ENCODE results near the gene PHETA1. TPM values are rescaled to one million over a fixed set of nuclear protein-coding genes. Genes with fewer than 3 reads are reported as not detected.

The PHETA1 gene
- total and polyA plus RNA-seq, 10 of the 15 experiments (the other 5 are each of a cell fraction or from before 2014, with no cell fraction given), result 0.02 to 1.3 (median 0.51) TPM; not detected in 1

DNA sequence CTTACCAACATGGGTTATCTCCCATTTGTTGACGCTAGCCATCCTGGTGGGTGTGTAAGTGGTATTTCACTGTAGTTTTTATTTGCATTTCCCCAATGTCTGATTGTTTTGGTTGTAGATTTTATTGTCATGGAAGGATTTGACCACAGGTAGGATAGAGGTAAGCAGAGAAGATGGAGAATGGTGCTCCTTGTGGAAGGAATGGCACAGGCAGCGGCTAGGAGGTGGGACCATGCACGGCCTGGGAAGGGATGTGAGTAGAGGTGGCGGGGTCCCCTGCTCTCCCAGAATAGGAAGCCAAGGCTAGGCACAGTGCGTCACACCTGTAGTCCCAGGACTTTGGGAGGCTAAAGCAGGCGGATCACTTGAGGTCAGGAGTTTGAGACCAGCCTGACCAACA lies 41.4 kb downstream of the PHETA1 start (continued):
- TF ChIP-seq SMC3 (IDR thresholded peaks at IDR 0.05; ENCODE audit: borderline replicate concordance, low read length) (no peak), ESRRA (IDR thresholded peaks at IDR 0.05; ENCODE audit: low read length) (no peak), TCF12 (IDR thresholded peaks at IDR 0.05; ENCODE audit: low read depth, low read length) (no peak), BHLHE40 (IDR thresholded peaks at IDR 0.05; ENCODE audit: borderline replicate concordance in 1 of 2, low read depth in 2 of 2, low read length in 1 of 2) (no peak), HSF1 (IDR thresholded peaks at IDR 0.05; ENCODE audit: low read depth, low read length) (no peak), SUZ12 (IDR thresholded peaks at IDR 0.05; ENCODE audit: unreplicated experiment) (no peak)

DNA sequence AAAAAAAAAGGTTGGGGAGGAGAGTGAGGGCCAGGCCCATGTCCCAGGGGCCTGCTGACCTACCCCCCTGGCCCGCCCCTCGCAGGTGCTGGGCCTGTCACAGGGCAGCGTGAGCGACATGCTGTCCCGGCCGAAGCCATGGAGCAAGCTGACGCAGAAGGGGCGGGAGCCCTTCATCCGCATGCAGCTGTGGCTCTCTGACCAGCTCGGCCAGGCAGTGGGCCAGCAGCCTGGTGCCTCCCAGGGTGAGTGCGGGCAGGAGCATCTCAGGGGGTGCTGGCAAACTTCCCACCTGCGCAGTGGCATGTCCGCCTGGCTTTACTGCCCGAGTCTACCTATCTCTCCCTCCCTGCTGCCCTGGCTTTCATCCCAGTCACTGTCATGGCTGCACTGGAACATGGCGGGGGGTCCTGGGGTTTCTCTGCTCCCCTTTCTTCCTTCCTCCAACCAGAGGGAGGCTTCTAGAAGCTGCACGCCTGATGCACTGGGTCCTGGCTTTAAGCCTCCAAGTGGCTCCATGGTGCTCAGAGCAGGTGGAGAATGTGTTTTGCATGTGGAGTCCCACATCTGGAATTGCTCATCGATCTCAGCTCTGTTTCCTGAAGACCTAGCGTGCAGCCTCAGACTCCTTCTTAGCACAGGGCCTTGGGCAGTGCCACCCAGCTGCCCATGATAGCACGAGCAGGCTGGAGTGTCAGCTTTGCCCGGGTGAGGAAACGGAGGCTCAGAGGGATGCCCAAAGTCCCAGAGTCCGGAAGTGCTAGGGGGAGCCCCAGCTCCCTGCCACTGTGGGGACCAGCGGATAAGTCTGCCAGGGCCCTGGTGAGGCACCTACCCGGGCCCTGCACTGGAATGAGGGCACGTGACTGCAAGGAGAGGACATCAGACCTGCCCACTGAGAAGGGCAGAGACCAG lies 46.3 kb downstream of the PHETA1 start:
- ATAC-seq (no peak), FAIRE-seq (no peak), DNase-seq (ENCODE audit: low read depth, low spot score) (no peak)
- H3K27me3 ChIP-seq (replicated peaks in 1 of 2; ENCODE audit: control insufficient read depth in 2 of 2, insufficient read depth in 2 of 2, low read length in 1 of 2), result no peaks in the 10 kb centered on the region
- H3K27ac ChIP-seq (ENCODE audit: control insufficient read depth, insufficient read depth), result no peak overlapping the region
- BruUV-seq (replicated peaks), result no TSS peak
- no peak overlapping the region for H3K4me3 ChIP-seq
- POLR2A ChIA-PET, result no interaction called here
- WGBS (ENCODE audit: insufficient coverage, insufficient replicate concordance, low lambda C conversion rate, missing lambda C conversion rate), result 53% methylated on average over 25 of the region's 25 CpGs
- H3K4me1 ChIP-seq (ENCODE audit: control insufficient read depth, insufficient read depth, low read length), result no peaks in the 10 kb centered on the region
- H2AFZ ChIP-seq (ENCODE audit: control insufficient read depth, low read depth, low read length), result no peak overlapping the region
- SMC1A ChIA-PET (ENCODE audit: uncharacterized antibody, unreplicated experiment), result no interaction called here
- no peak overlapping the region for H3K4me2 ChIP-seq (ENCODE audit: control insufficient read depth, insufficient read depth)
- no peak overlapping the region for H3K9ac ChIP-seq (ENCODE audit: control insufficient read depth, insufficient read depth, low read length)
- in situ Hi-C loops (cut with MboI) (no loop called here), intact Hi-C loops (cut with micrococcal nuclease; ENCODE audit: unreplicated experiment) (no loop called here)
- TF ChIP-seq CHD1 (IDR thresholded peaks at IDR 0.05; ENCODE audit: low read depth, low read length), result no peak
- no peak for TF ChIP-seq CEBPZ (IDR thresholded peaks at IDR 0.05; ENCODE audit: low read depth, low read length)
- TF ChIP-seq USF1 (IDR thresholded peaks at IDR 0.05; ENCODE audit: borderline replicate concordance, extremely low read length, insufficient read depth, low read depth, low read length), result peak; percentile 8
- TF ChIP-seq IRF3 (IDR thresholded peaks at IDR 0.05), result no peak
- H3K9me3 ChIP-seq (replicated peaks; ENCODE audit: control insufficient read depth, insufficient read depth, low read length), result no peaks in the 10 kb centered on the region
- CTCF ChIA-PET, result interaction anchor here (0.8 kb wide), 1 partner anchor 21 kb away, joined by 3 read pairs; no protein-coding TSS in a partner anchor
- H3K79me2 ChIP-seq (ENCODE audit: control insufficient read depth, insufficient read depth, low read length), result no peaks in the 10 kb centered on the region
- RAD21 ChIA-PET (ENCODE audit: unreplicated experiment), result no interaction called here
- H4K20me1 ChIP-seq (ENCODE audit: control insufficient read depth, insufficient read depth), result no peaks in the 10 kb centered on the region
- no peaks in the 10 kb centered on the region for H3K36me3 ChIP-seq (ENCODE audit: control insufficient read depth in 2 of 2, insufficient read depth in 2 of 2, low read length in 1 of 2)

All from GM12878 (cell line).